GM19397 (cell line): ENCODE results near the gene MSI2.
A peak's percentile ranks its signal among the peaks of the same experiment; 100 is the strongest.

Experiments
- ATAC-seq: cut with Tn5 transposase; IDR thresholded peaks from one replicate; pipeline ENCODE4 v1.9.1; 2021; ENCODE audit warnings: mild to moderate bottlenecking, moderate library complexity; ENCODE audit not compliant: unreplicated experiment

Gene MSI2

DNA sequence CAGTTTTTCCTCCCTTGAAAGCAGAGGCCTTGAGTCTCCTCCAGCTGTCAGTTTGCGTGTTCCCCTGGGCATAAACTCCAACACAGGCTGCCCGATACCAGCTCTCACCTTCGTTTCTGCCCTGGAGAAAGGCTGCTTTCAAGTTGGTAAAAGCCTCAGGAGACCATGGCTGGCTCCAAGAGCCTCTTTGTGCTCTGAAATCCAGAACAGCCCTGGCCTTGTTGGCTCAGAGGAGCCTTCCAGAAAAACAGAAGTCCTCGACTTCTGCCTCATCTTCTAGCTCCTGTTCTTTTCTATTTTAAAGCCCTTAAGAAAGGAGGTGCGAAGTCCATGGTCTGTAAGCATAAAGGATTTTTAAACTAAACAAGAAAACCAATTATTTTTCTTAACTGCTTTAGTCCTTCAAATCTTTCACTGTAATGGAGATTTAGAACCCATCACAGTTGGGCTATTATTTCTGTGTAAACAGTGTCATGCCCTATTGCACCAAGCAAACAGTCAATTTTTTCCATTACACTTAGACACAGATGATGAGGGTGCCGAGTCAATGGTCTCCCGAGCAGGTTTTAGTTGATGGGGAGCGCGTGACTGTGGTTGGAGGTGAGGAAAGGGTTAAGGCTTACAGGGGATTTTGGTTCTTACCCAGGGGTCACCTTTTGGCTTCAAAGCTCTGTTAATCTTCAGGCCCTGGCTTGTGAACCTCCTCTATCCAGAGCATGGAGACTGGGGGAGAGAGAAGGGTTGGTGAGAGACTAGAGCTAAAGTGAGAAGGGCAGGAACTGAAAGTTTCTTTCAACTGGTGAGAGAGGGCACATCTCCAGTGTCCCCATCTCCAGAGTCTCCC, 212.8 kb downstream of the MSI2 start:
- ATAC-seq, result peak; percentile 59

DNA sequence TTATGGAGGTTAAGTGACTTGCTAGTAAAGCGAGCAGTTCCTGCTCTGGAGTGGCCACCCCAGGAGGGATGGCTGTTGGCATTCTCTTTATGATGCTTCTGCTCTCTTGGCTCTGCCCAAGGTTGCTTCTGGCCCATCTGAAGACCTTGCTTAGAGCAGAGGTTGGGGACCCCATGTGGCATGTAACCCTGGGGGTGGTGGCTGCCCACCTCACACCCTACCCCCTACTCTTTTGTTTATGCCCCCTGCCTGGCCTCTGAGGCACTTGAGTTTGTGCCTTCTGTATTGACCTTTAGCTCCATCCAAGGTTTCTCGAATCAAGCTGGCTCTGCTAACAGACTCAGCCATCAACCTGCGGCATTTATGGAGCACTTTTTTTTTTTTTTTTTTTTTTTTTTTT, 214.6 kb downstream of the MSI2 start:
- ATAC-seq, result no peak

DNA sequence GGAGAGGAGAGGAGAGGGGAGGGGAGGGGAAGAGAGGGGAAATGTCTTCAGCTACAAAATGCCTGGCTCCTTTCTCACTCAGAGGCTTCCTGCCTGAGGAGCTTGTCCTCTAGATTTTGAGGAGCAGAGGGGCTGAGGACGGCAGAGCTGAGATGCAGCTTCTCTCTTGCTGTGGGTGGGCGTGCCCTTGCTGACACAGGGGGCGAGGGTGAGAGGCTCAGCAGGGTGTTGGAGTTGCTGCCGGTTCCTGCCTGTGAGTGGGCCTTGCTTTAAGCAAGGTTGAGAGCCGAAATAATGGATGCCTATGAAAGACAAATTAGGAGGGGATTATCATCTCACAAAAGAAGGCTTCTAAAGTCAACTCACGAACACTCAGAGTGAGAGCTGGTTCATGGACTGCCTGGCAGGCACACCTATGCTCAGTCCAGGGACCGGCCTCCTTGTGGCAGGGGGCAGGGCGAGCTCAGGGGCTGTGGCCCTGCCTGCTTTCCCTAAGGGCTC, 215.6 kb downstream of the MSI2 start:
- ATAC-seq, result no peak

DNA sequence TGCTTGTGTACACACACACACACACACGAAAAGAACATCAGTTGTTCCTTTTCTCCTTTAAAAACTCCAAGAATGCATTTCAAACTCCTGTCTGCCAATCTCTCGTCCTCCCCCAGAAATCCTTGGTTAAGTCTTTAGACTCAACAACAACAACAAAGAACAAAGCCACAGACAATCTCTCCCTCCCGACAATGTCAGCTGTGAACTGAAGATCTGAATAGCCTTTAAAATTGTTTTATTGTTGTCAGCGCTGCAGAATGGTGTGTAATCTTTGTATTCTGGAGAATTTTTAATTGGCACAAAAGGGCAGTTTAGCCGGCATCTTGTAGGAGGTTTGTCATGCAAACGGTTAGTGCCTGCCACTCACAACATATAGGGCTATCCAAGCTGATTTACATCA, 219.5 kb downstream of the MSI2 start:
- ATAC-seq, result no peak

DNA sequence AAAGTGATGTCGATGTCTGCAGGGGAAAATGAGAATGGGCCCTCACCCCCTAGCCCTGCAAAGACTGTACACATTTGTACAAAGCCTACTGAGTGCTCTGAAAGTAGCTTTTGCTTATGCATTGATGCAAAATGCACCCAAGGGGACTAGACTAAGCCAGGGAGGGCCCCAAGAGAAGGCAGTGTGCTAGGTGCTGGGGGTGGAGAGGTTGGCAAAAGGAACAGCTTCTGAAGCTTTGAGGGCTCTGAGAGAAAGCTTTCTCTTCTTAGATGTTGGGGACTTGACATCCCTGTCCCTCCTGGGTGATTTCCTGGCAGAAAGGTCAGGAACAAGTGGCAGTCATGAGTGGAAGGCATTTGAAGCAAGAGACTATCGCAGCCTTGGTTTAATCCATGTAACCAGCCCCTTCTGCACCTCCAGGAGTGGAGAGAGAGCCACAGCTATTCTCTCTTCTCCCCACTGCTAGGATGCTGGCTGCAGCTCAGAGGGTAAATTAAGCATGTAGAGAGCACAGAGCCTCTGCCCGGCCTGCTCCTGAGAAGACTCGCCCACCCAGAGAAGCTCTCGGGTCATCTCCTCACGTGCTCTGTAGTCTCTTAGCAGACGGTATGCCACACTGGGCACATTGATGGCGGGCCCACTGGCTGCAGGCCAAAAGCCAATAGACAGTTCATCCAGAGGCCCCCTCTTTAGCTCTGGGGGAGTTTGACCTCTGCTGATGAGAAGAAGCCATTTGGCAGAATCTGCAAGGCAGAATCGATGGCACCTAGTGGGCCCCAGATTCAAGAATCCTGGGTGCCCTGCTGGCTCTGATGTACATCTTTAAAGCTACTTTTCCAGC, 221.4 kb downstream of the MSI2 start:
- no peak for ATAC-seq

DNA sequence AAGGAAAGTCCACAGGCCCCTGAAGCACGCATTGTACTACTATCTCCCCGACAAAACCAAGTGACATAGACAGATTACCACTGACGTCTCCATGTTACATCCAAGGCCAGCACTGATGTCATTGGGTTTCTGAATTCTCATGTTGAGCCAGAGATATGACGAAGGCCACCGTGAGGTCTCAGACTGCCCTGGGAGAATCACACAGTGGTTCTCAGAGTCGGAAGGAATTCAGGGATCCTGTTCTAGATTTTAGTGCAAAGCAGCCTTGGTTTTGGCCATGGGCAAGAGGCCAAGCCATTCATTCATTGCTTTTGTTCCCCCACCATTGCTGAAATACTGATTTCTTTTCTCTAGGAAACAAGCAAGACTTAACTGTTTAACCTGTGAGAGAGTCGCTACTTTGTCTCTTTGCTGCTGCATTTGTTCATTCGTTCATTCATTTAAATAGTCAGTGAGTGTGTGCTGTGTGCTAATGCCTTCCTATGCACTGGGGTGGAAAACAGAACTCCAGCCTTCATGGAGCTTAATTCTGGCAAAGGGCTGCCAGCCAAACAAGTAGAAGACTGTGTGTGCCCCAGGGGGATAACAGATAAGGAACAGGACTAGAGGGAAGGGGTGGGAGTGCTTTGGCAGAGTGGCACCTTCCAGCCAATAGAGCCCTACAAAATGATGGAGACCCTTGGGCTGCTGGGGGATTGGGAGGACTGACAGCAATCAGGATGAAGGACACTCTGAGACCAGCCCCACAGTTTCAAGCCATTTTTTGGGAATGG, 222.3 kb downstream of the MSI2 start:
- ATAC-seq, result no peak

DNA sequence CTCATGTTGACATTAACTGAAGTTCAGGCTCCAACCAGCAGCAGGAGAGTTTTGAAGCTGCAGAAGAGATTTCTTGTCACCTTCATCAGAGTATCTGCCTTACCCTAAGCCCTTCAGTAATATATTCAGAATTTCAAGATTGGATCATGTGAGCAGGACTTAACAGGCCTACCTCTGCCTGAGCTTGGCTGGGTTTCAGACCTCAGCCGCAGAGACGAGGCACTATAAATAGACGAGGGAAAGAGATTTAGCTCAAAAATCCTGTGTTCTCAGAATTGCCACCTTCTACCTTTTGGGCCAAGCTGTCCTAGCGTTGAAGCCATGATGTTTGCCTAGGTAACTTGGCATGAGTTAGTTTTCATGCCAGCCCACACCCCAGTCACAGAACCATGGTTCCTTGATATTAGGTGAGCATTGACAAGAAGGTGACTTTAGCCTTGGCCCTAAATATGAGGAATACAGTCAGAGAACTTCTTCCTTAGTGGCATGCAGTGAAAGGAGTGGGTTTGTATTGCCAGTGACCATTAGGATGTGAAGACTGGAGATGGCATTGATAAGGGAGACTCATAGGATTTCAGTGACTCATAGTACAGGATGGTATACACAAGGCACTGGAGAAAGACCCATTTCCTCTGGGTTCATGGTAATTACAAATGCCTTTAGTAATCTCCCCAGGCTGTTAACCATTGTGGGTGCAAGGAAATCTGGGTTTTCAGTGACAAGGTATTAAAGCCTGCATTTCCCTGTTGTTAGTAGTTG, 224.3 kb downstream of the MSI2 start:
- ATAC-seq, result no peak

- no peak for ATAC-seq
Measured at GRCh38 chr17:57481910-57482391, 225.6 kb downstream of the MSI2 start.

DNA sequence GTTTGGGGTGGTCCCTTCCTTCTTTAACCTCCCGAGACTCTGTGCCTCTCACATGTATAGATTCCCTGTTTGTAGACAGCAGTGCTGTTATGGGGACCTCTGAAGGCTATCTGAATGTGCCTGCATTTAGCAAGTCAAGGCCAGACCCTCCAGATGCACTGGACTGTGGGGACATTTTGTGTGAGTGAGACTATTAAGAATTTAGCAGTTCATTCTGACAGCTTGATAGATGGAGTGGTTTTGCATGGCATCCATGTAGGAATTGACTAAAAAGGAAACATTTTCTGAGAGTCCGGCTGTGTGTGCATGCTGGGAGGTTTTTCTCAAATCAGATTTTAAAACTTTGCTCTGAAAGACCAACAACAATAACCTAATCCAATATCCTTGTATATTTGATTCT, 226.3 kb downstream of the MSI2 start:
- no peak for ATAC-seq

- no peak for ATAC-seq
Measured at GRCh38 chr17:57484081-57484666, 227.9 kb downstream of the MSI2 start.

- ATAC-seq, result no peak
Measured at GRCh38 chr17:57484826-57485565, 228.7 kb downstream of the MSI2 start.

DNA sequence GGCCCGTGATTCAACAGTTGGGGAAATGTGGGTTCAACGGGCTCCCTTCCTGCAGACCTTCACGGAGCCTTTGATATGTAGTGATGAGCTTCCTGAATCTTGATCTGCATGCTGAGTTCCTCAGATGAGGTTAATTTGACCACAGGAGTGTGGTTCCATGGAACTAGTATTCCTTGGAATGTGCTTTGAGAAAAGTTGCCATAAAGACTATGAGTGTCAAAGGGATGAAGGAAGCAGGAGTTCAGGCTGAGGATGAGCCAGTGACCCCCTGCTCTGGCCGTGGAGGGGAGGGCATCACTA, 229.2 kb downstream of the MSI2 start:
- ATAC-seq, result no peak

- ATAC-seq, result no peak
Measured at GRCh38 chr17:57485916-57486881, 229.9 kb downstream of the MSI2 start.

DNA sequence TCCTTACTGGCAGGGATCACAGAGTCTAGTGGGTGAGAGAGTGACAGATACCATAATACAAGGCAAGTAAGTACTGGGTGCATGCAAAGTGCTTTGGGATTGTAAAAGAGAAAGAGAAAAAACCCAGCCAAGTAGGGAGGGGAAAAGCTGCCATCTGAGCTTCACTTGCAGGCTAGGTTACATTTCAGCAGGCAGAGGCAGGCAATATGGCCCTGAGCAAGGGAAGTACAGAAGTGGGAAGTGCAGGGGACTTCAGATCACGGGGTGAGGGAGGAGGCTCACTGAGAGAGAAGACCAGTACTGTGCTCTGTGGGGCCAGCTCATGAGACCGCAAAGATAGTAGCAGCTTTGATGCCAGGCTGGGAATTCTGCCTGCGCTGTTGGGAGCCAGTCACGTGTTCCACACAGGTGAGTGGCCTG, 230.6 kb downstream of the MSI2 start:
- no peak for ATAC-seq

GRCh38 chr17:57487573-57487972, 231.2 kb downstream of the MSI2 start:
- ATAC-seq, result no peak

DNA sequence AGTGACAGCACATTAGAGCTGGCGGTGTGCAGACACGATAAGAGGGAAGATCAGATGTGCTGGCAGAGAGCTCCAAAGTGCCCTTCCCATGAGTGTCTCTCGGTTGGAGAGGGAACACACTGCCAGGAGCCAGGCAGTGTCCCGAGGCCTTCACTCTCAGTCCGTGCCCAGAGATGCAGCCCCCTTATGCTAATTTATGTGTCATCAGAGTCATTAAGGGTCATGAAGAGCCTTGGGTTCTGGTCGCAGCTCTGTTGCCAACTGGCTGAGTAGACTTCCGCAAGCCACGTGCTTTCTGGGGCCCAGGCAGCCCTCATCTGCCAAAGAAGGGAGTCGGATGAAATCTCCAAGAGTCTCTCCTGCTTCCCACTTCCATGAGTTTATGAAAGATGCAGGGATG, 232.5 kb downstream of the MSI2 start:
- ATAC-seq, result no peak

GRCh38 chr17:57489321-57489720, 233.0 kb downstream of the MSI2 start:
- no peak for ATAC-seq

- ATAC-seq, result no peak
Measured at GRCh38 chr17:57490111-57490845, 234.0 kb downstream of the MSI2 start.
